Stimulated activated CD8-positive, alpha-beta memory T cell treated with anti-CD3 and anti-CD28 coated beads, Interleukin-4, amount 100 ng/mL, for 24 hours (primary cell): ENCODE results near the gene ZNF106.

ENCODE experiments used
- DNase-seq: peaks from one replicate; pipeline ENCODE4 v3.0.0-alpha.2; 2020; ENCODE audit warnings: low read depth

ZNF106 gene

GRCh38 chr15:42474827-42475226, 16.1 kb downstream of the ZNF106 start:
- DNase-seq, result no peak

GRCh38 chr15:42471002-42471401, 19.9 kb downstream of the ZNF106 start:
- DNase-seq, result no peak

DNA sequence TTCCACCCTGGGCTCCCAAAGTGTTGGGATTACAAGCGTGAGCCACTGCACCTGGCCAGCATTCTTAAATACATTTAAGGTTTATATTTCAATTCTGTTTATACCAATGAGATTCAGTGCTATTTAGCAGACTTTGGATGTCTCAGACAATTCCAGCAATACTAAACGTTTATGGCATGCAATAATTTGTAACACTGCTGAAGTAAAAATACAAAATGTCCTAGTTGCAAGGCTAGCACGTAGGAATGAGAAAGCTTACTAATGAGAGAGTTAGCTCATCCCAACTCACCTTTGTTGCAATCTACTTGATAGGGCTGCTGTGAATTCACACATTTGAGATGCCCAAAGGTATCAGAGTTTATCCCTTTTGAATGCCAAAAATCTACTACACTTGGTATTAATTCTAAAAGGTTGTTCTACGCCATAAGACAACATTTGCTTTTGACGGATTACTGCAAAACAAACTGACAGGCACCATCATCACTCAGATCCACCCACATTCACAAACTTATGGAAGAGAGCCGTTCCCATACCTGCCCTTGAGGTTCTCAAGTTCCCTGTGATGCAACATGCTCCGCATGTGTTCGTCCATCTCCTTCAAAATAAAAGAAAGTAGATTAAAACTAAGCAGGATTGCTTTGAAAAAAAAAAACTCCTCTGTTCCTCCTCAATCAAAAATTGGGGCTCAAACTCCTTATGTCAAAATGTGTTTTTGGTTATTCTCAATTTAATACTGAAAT, 25.3 kb downstream of the ZNF106 start:
- DNase-seq, result no peak

- DNase-seq, result no peak
These were observed 29.7 kb downstream of the ZNF106 start for GRCh38 chr15:42461261-42461660.

DNA sequence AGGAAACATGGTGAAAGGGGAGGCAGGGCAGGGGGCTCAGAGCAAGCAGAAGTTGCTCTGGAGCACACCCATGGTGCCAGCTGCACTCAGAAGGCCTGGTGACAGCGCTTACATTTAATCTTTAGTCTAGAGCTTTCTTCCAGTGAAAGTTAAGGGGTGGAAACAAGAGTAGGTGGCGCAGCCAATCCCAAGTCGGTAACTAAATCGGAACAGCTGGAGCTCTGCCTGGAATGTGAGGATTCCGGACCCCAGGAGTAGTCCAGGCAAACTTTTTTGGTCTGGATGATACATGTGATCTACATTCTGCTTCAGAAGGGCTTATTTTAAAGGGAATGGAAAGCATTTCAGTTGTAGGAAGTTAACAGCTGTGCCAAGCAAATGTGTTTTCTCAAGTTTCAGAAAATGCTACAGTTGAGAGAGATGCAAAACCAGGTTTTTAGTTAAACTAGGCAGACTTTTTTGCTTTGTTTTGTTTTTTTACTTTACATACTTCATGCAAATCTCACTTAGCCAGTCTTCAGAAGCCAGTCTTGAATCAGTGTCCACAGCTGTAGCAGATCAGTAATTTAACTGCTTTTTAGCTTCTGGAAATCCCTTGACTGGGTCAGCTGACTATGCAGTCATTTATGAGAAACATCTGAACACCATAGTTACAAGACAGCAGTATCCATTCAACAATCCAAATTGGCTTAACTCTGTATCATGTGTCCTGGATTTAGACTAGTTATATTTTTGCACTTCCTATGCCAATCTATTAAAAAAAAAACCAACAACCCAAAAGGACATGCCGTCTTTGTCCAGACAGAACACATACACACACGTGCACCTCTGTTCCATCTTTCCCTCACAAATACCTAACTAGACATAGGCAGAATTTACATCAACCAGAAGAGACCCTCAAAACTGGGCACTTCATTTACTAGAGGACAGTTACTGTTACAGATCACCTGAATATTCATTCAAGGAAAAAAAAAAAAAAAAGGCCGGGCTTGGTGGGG, 33.2 kb downstream of the ZNF106 start:
- DNase-seq, result no peak

DNA sequence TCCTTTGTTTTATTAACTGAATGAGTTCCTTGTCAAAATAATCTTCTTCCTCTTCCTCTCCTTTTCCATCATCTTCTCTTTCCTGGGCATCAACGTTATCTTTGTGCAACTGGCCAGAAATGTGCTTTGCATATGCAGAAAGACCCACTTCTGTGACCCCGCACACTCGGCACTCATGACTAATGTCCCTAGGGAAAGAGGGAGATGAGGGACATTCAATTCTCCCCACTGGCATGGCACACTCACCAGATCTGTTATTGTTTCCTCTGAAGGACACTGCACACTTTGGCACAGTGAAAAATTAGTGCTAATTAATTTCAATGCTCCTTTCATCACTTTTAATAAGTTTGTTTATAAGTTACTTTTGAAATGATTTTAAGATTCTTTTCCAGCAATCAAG, 34.0 kb downstream of the ZNF106 start:
- no peak for DNase-seq

DNA sequence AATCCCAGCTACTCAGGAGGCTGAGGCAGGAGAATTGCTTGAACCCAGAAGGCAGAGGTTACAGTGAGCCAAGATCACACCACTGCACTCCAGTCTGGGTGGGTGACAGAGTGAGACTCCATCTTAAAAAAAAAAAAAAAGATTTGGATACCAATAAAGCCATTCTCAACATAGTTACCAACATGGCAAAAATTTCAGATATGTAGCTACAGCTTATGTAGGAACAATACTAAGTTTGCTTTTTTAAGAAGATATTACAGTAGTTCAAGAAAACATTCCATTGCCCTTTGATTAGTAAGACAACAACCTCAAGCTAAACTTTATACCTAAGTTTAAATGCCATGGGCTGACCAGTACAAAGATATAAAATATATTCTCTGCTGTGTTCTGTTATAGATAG, 34.4 kb downstream of the ZNF106 start:
- no peak for DNase-seq

- no peak for DNase-seq
These were observed 37.1 kb downstream of the ZNF106 start for GRCh38 chr15:42453826-42454225.

- no peak for DNase-seq
These were observed 40.5 kb downstream of the ZNF106 start for GRCh38 chr15:42450425-42450790.

DNA sequence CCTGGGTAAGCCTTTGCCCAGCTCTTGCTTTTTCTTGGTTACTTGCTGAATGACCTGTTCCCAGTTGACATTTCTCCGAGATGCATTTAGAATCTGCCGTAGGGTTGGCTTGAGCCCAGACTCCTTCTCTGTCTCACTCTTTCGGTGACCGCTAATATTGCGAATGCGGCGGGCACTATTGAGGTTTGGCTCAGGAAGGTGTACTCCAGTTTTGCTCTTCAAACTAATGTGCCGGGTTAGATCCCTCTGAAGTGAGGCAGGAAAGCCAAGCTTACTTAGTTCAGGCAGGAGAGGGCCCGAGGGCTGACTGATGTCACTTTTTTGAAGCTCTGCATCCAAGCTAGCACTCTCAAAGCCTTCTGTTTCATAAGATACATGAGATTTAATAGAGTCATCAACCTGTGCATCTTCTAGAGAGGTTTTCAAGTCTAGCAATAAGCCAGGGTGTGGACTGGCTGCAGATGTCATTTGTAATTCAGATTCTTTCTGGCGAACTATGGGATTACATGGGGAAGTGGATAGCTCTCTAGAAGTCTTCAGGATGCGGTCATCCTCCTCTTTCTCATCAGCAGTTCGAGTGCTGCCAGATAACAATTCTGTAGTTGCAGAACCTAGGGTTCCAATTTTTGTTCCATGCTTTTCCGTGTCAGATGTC, 41.0 kb downstream of the ZNF106 start:
- DNase-seq, result no peak

- no peak for DNase-seq
These were observed 42.7 kb downstream of the ZNF106 start for GRCh38 chr15:42448281-42448680.

DNA sequence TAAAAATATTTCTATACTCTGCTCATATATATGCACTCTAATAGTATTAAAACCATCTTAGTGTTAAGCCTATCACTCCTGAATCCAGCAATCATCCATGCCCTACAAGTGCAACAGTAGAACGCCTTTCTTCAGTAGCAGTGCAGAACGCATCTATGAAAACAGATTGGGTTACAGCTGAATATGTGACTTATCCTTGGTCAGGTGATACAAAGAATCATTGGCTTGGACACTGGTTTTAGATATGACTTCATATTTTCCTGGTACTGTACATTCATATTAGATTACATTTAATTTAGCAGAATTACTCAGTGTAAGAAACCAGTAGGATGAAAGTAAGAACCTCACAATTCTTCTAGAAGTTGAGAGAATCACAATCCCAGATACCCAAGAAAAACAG, 43.3 kb downstream of the ZNF106 start:
- no peak for DNase-seq

DNA sequence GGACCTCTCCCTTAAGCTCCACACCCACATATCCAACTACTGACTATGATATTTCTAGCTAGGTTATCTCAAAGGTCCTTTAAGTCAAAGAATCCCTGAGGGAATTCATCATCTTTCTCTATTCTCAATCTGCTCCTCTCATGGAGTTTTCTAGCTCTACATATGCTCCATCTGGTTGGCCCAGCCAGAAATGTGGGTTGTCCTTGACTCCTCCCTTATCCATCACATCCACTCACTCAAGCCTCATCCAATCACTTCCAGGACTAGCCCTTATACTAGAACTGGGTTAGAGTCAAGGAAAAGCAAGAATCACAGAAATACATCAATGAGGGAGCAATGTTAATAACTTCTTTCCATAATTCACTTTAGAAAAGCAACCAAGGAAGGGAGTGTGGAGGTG, 45.4 kb downstream of the ZNF106 start:
- no peak for DNase-seq

GRCh38 chr15:42444415-42445063, 46.4 kb downstream of the ZNF106 start:
- DNase-seq, result no peak

DNA sequence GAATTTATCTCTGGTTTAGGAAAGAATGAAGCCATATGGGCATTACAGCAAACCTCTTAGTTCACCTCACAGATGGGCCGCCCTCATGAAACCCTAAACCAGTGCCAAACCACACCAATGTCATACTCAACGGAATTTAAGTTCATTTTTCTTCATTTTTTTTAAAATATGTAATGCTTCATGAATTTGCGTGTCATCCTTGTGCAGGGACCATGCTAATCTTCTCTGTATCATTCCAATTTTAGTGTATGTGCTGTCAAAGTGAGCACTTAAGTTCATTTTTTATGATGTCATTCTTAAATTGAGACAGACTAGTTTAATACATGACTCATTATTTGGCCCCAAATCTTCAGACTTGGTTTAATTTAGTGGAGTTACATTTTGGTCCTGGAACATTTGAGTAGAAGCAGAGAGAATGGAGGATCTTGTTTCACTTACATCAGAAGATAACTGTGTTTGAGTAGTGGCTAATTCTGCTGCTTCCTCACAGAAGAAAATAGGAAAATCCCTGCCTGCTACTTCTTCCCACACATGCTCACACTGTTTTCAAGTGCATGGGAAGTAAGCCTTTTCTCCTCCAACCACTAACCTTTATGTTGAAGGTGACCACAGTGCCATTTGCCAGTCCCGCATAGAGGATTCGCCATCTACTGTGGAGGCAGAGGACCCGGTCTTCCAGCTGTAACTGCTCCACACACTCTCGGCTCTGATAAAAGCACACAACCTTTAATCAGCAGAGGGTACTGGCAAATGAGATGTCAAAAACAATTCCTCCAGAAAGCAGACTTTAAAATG, 63.3 kb downstream of the ZNF106 start:
- DNase-seq, result no peak

DNA sequence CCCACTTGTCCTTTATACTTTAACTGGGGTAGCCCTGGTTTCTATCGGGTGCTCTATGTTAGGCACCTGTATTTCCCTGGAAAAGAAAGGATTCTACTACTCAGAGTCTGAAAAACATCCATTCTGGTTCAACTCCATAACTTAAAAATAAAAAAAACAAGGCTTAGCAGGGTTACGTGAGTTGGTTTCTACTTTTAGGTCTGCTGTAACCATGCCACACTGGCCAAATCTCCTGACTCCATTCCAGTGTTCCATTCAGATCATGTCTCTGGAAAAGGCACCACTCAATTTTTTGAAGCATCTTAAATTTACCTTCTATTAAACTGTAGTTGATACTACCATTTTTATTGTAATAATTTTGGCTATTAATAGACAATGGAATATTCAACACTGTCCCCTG, 69.6 kb downstream of the ZNF106 start:
- no peak for DNase-seq

GRCh38 chr15:42419369-42419768, 71.6 kb downstream of the ZNF106 start:
- no peak for DNase-seq

DNA sequence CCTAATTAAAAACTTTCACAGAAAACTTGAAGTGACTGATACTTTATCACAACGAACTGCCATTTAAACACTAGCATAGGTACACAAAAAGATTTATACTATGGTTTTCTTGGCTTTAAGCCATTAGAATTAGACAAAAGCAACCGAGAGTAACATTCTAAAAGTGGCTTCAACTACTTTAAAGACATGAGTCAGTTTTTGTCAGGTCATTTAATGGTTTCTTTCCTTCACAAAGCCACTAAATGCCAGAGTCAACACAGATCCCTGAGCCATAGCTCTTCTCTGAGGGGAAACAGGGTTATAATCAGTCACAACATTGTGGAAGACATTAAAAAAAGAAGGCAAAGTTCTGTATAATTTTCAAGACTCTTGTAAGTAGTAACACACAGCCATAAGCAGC, 77.0 kb downstream of the ZNF106 start:
- DNase-seq, result no peak

DNA sequence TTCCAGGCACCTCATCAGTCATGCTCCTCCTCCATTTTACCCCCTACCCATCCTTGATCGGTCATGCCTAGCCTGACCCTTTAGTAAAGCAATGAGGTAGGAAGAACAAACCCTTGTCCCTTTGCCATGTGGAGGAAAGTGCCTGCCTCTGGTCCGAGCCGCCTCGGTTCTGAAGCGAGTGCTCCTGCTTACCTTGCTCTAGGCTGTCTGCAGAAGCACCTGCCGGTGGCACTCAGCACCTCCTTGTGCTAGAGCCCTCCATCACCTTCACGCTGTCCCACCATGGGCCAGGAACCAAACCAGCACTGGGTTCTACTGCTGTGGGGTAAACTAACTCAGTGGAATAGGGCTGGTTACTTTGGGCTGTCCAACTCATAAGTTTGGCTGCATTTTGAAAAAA, 79.1 kb downstream of the ZNF106 start:
- no peak for DNase-seq

DNA sequence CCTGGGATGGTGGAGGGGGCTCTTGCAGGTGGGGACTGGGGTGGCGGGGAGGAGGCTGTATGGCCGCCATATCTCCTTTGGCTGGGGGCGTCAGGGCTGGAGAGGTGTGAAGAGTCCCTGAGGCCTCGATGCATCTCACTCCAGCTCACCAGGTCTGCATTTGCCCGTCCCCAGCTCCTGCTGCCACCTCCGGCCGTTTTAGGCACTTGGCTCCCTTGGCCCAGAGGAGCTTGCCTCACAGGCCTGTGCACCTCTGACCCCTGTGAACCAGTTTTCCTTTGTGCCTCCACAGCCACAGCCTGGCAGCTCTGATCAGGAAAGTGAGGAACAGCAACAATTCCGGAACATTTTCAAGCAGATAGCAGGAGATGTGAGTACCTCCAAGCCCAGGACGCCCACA, 81.9 kb downstream of the ZNF106 start:
- no peak for DNase-seq

DNA sequence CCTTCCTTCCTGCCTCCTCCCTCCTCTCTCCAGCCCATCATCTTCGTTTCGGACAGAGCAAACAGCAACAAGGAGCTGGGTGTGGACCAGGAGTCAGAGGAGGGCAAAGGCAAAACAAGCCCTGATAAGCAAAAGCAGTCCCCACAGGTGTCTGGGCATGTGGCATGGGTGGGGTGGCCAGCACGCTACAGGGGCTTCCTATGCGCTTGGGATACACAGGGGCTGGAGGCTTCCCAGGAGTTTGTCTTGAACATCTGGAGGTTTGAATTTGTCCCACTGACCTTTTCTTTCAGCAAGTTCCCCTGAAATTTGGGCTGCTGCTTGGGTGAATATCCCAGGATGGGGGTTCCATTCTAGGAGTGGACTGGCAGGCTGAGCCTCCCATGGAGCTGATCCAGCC, 82.8 kb downstream of the ZNF106 start:
- DNase-seq, result no peak
